K562 (cell line): ENCODE measurements around the gene VPS45. TPM values are rescaled to one million over a fixed set of nuclear protein-coding genes. Genes with fewer than 3 reads are reported as not detected.
A peak's percentile ranks its signal among the peaks of the same experiment; 100 is the strongest.

Experiments
- ASH1L ChIP-seq: fragments of 450-650 bp; IDR thresholded peaks from 2 replicates; pipeline ENCODE4 v1.6.1; 2018; ENCODE audit warnings: borderline replicate concordance, mild to moderate bottlenecking, low read depth; ENCODE audit not compliant: partially characterized antibody
- CXXC5 ChIP-seq: fragments of 250-450 bp; sonication (Bioruptor Pico); IDR thresholded peaks from 2 replicates; pipeline ENCODE4 v1.8.0; 2022; ENCODE audit warnings: inconsistent platforms, mild to moderate bottlenecking, moderate library complexity
- EWSR1 ChIP-seq: fragments of 450-650 bp; IDR thresholded peaks from 2 replicates; pipeline ENCODE4 v1.6.1; 2018; ENCODE audit warnings: borderline replicate concordance, mild to moderate bottlenecking, low read depth, moderate library complexity; ENCODE audit not compliant: partially characterized antibody
- HMGXB4 ChIP-seq: sonication (generic); formaldehyde crosslinking; IDR thresholded peaks from 2 replicates; pipeline ENCODE4 v1.8.1; 2023; ENCODE audit warnings: mild to moderate bottlenecking, missing genetic modification reagents
- HNRNPL ChIP-seq: fragments of 200-400 bp; formaldehyde crosslinking; IDR thresholded peaks from 2 replicates; pipeline ENCODE4 v1.6.1; 2017; ENCODE audit warnings: low read depth, mild to moderate bottlenecking, low read length
- HSF4 ChIP-seq: fragments of 250-450 bp; sonication (Bioruptor Pico); IDR thresholded peaks from 2 replicates; pipeline ENCODE4 v2.1.2; 2022; ENCODE audit warnings: mild to moderate bottlenecking, moderate library complexity, borderline replicate concordance
- MTA1 ChIP-seq: fragments of 450-650 bp; IDR thresholded peaks from 2 replicates; pipeline ENCODE4 v1.6.1; 2017; ENCODE audit warnings: borderline replicate concordance
- MTF1 ChIP-seq: fragments of 250-450 bp; sonication (Bioruptor Pico); IDR thresholded peaks from 2 replicates; pipeline ENCODE4 v1.9.0; 2021; ENCODE audit warnings: moderate library complexity, mild to moderate bottlenecking, inconsistent platforms, borderline replicate concordance
- MYNN ChIP-seq, 2 experiments: sonication (generic); formaldehyde crosslinking in 1 of 2; IDR thresholded peaks; 2 replicates each; pipeline versions ENCODE4 v1.5.0 to v1.6.1; 2016 to 2020; ENCODE audit warnings: antibody characterized with exemption in 1 of 2, missing genetic modification reagents in 1 of 2
- NBN ChIP-seq: fragments of 450-650 bp; IDR thresholded peaks from 2 replicates; pipeline ENCODE4 v1.6.1; 2016; ENCODE audit warnings: low read depth, mild to moderate bottlenecking
- NCOA2 ChIP-seq, 2 experiments: fragments of 450-650 bp; IDR thresholded peaks; 2 replicates each; pipeline ENCODE4 v1.6.1; 2018; ENCODE audit warnings: mild to moderate bottlenecking in 2 of 2, moderate library complexity in 1 of 2; ENCODE audit not compliant: partially characterized antibody in 2 of 2
- NCOA4 ChIP-seq: fragments of 450-650 bp; IDR thresholded peaks from 2 replicates; pipeline ENCODE4 v1.6.1; 2018; ENCODE audit warnings: mild to moderate bottlenecking; ENCODE audit not compliant: partially characterized antibody
- NFIX ChIP-seq: fragments of 250-450 bp; sonication (Bioruptor Pico); IDR thresholded peaks from 2 replicates; pipeline ENCODE4 v1.4.0; 2020; ENCODE audit warnings: low read depth, mild to moderate bottlenecking, moderate library complexity
- NR2F6 ChIP-seq: fragments of 450-650 bp; formaldehyde crosslinking; IDR thresholded peaks from 2 replicates; pipeline ENCODE4 v1.4.0; 2020; ENCODE audit warnings: mild to moderate bottlenecking
- PHTF2 ChIP-seq: fragments of 250-450 bp; sonication (Bioruptor Pico); IDR thresholded peaks from 2 replicates; pipeline ENCODE4 v1.5.0; 2021; ENCODE audit warnings: mild to moderate bottlenecking
- RFX7 ChIP-seq: fragments of 250-450 bp; sonication (Bioruptor Pico); IDR thresholded peaks from 2 replicates; pipeline ENCODE4 v1.5.1; 2021; ENCODE audit warnings: mild to moderate bottlenecking
- SMAD4 ChIP-seq: fragments of 250-450 bp; sonication (Bioruptor Pico); conservative IDR thresholded peaks from 2 replicates; pipeline ENCODE4 v1.8.0; 2021; ENCODE audit warnings: inconsistent platforms, mild to moderate bottlenecking, moderate library complexity
- TBL1XR1 ChIP-seq, 2 experiments: IDR thresholded peaks; 2 replicates each; pipeline ENCODE4 v1.6.1; 2012; ENCODE audit warnings: improper control_type of control experiment in 2 of 2, low read length in 2 of 2, mild to moderate bottlenecking in 1 of 2
- UBTF ChIP-seq, 2 experiments: IDR thresholded peaks; 2 replicates each; pipeline ENCODE4 v1.6.1; 2012; ENCODE audit warnings: improper control_type of control experiment in 2 of 2, low read depth in 2 of 2, low read length in 2 of 2, borderline replicate concordance in 1 of 2
- ZBTB12 ChIP-seq: fragments of 250-450 bp; sonication (Bioruptor Pico); IDR thresholded peaks from 2 replicates; pipeline ENCODE4 v1.4.0; 2020
- ZNF197 ChIP-seq: fragments of 200-800 bp; sonication (Bioruptor generic); IDR thresholded peaks from 2 replicates; pipeline ENCODE4 v1.6.1; 2016; ENCODE audit warnings: low read depth, missing genetic modification characterization, missing compliant biosample characterization
- ZNF354B ChIP-seq: fragments of 250-450 bp; sonication (Bioruptor Pico); IDR thresholded peaks from 2 replicates; pipeline ENCODE4 v1.4.0; 2020
- ZNF830 ChIP-seq: fragments of 250-450 bp; sonication (Bioruptor Pico); IDR thresholded peaks from 2 replicates; pipeline ENCODE4 v1.5.0; 2021; ENCODE audit warnings: mild to moderate bottlenecking
- polyA plus RNA-seq, 8 experiments: library from polyadenylated mRNA; depleted of rRNA in 4 of 8; stranded (reverse) in 5 of 8; unstranded in 3 of 8; fragments of >200 nt; fragmentation: Nextera tagmentation in 2 of 8; fragmentation: Illumina TruSeq in 1 of 8; extraction: Ambion mirVana in 2 of 8; extraction: Trizol in 1 of 8; gene quantifications; 2 replicates each; pipeline versions ENCODE4 v1.2.1 to v1.2.3, GENCODE V29; 2011 to 2014; ENCODE audit warnings: inconsistent platforms in 1 of 8, missing spikeins in 1 of 8
- total RNA-seq, 7 experiments: library from RNA; depleted of rRNA in 6 of 7; stranded (reverse); fragments of >200 nt in 6 of 7; fragmentation: Illumina TruSeq in 2 of 7; extraction: Trizol in 2 of 7; gene quantifications; 2 replicates each; pipeline versions ENCODE4 v1.2.1 to v1.2.3, GENCODE V29; 2011 to 2021; ENCODE audit warnings: low replicate concordance in 1 of 7

The VPS45 gene
- total and polyA plus RNA-seq, 9 of the 15 experiments (the other 6 are each of a cell fraction or from before 2014, with no cell fraction given): 17.9 to 48.2 (median 34.4) TPM

GRCh38 chr1:150067184-150068108 is at the start of gene VPS45 (continued):
- TF ChIP-seq SMAD4 (CRISPR knock-in tag) (peak; percentile 16; the same call in 1 of the 2 replicates), MTA1 (no peak; the same call in 1 of the 2 replicates), CXXC5 (CRISPR knock-in tag) (peak; percentile 68), RFX7 (no peak), UBTF (IDR thresholded peaks at IDR 0.05; ENCODE audit: borderline replicate concordance in 1 of 2, low read depth in 2 of 2, low read length in 2 of 2) (0 out of 4 replicates have a peak, but pooled peaks of 1 of the 2 experiments have one; percentile 64), HNRNPL (0 out of 2 replicates have a peak, but pooled peaks have one; percentile 46), MTF1 (no peak), PHTF2 (CRISPR knock-in tag) (no peak), MYNN (IDR thresholded peaks at IDR 0.05) (0 out of 2 replicates have a peak, but pooled peaks have one; percentile 21), MYNN (CRISPR knock-in tag; IDR thresholded peaks at IDR 0.05) (no peak), NFIX (CRISPR knock-in tag) (no peak), ZNF830 (no peak), NCOA4 (no peak), NBN (peak; percentile 67), ZNF354B (CRISPR knock-in tag) (no peak), ZBTB12 (CRISPR knock-in tag) (no peak), HMGXB4 (CRISPR knock-in tag) (peak; percentile 88), NCOA2 (IDR thresholded peaks at IDR 0.05; ENCODE audit: partially characterized antibody in 2 of 2) (no peak), ZNF197 (CRISPR knock-in tag) (peak; percentile 40; the same call in 1 of the 2 replicates), TBL1XR1 (IDR thresholded peaks at IDR 0.05; ENCODE audit: low read length in 2 of 2) (peak in 1 of 2 experiments; percentile 24; a peak in 1 of 4 replicates), NR2F6 (CRISPR knock-in tag) (no peak), EWSR1 (no peak), HSF4 (no peak), ASH1L (peak; percentile 34)
